Hepatocyte (in vitro differentiated cells): ENCODE data around the gene TMEM134.

Source experiments
- CTCF ChIP-seq: fragments of 200-600 bp; sonication (generic); IDR thresholded peaks from 2 replicates; pipeline ENCODE4 v1.5.1; 2016; ENCODE audit warnings: antibody characterized with exemption, mild to moderate bottlenecking; ENCODE audit not compliant: poor library complexity
- EZH2 ChIP-seq: fragments of 200-600 bp; sonication (generic); IDR thresholded peaks from 2 replicates; pipeline ENCODE4 v1.6.1; 2016; ENCODE audit warnings: antibody characterized with exemption, mild to moderate bottlenecking, borderline replicate concordance
- EZH2phosphoT487 ChIP-seq: fragments of 200-600 bp; sonication (generic); IDR thresholded peaks from one replicate; pipeline ENCODE4 v1.6.1; 2018; ENCODE audit warnings: antibody characterized with exemption, mild to moderate bottlenecking, low read depth, moderate library complexity; ENCODE audit not compliant: unreplicated experiment, severe bottlenecking

GRCh38 chr11:67482827-67483798, 14.1 kb upstream of the TMEM134 start, which contains the start of gene AIP:
- TF ChIP-seq CTCF (no peak), EZH2 (no peak), EZH2phosphoT487 (no peak)
